Astrocyte (in vitro differentiated cells and primary cell): ENCODE results near the gene CARS1. TPM values are rescaled to one million over a fixed set of nuclear protein-coding genes. Genes with fewer than 3 reads are reported as not detected.

Experiments used
- DNase-seq: peaks from one replicate; pipeline ENCODE4 v3.0.0-alpha.2; 2010; ENCODE audit warnings: low read depth
- FAIRE-seq: peaks from 2 replicates; lab custom pipeline; 2011; peaks lifted over from hg19 to GRCh38; lab: Jason Lieb, UNC
- H2AFZ ChIP-seq: 2 replicates; pipeline ENCODE4 v1.6.0; 2012; ENCODE audit warnings: low read depth, low read length, inconsistent platforms
- H3K27ac ChIP-seq: 2 replicates; pipeline ENCODE4 v1.5.1; 2011; ENCODE audit warnings: low read depth, low read length, inconsistent platforms
- H3K27me3 ChIP-seq: 2 replicates; pipeline ENCODE4 v1.6.0; 2011; ENCODE audit warnings: low read length, inconsistent platforms; ENCODE audit not compliant: insufficient read depth
- H3K36me3 ChIP-seq: 2 replicates; pipeline ENCODE4 v1.5.1; 2011; ENCODE audit warnings: low read length, inconsistent platforms; ENCODE audit not compliant: insufficient read depth
- H3K4me1 ChIP-seq: 2 replicates; pipeline ENCODE4 v1.5.1; 2011; ENCODE audit warnings: low read length, inconsistent platforms; ENCODE audit not compliant: insufficient read depth
- H3K4me2 ChIP-seq: 2 replicates; pipeline ENCODE4 v1.6.0; 2012; ENCODE audit warnings: low read length, inconsistent platforms
- H3K4me3 ChIP-seq: 2 replicates; pipeline ENCODE4 v1.5.1; 2011; ENCODE audit warnings: low read depth, mild to moderate bottlenecking, low read length, inconsistent platforms; ENCODE audit not compliant: insufficient read depth
- H3K79me2 ChIP-seq: 2 replicates; pipeline ENCODE4 v1.6.0; 2012; ENCODE audit warnings: mild to moderate bottlenecking, low read length, inconsistent platforms; ENCODE audit not compliant: insufficient read depth
- H3K9ac ChIP-seq: 2 replicates; pipeline ENCODE4 v1.6.0; 2012; ENCODE audit warnings: mild to moderate bottlenecking, low read length, inconsistent platforms
- H3K9me3 ChIP-seq: 2 replicates; pipeline ENCODE4 v1.5.1; 2012; ENCODE audit warnings: low read depth, mild to moderate bottlenecking, low read length, inconsistent platforms; ENCODE audit not compliant: insufficient read depth
- H4K20me1 ChIP-seq: 2 replicates; pipeline ENCODE4 v1.6.0; 2012; ENCODE audit warnings: low read length, inconsistent platforms; ENCODE audit not compliant: insufficient read depth
- H3K27ac Mint-ChIP-seq: one replicate; pipeline ENCODE4 v1.8.0; 2021; ENCODE audit warnings: mild to moderate bottlenecking, mixed read lengths; ENCODE audit not compliant: unreplicated experiment
- H3K27me3 Mint-ChIP-seq: one replicate; pipeline ENCODE4 v1.8.0; 2021; ENCODE audit warnings: low read depth, mixed read lengths; ENCODE audit not compliant: unreplicated experiment
- H3K36me3 Mint-ChIP-seq: one replicate; pipeline ENCODE4 v1.8.0; 2021; ENCODE audit warnings: low read depth, mixed read lengths; ENCODE audit not compliant: unreplicated experiment
- H3K4me1 Mint-ChIP-seq: one replicate; pipeline ENCODE4 v1.8.0; 2021; ENCODE audit warnings: low read depth, mixed read lengths; ENCODE audit not compliant: unreplicated experiment
- H3K4me3 Mint-ChIP-seq: one replicate; pipeline ENCODE4 v1.8.0; 2021; ENCODE audit warnings: mild to moderate bottlenecking, moderate library complexity, mixed read lengths; ENCODE audit not compliant: unreplicated experiment
- H3K9me3 Mint-ChIP-seq: one replicate; pipeline ENCODE4 v1.8.0; 2021; ENCODE audit warnings: mild to moderate bottlenecking, mixed read lengths; ENCODE audit not compliant: unreplicated experiment
- CTCF ChIP-seq: IDR thresholded peaks from 2 replicates; pipeline ENCODE4 v1.5.1; 2011; ENCODE audit warnings: low read depth, mild to moderate bottlenecking, inconsistent platforms, low read length, moderate library complexity; ENCODE audit not compliant: insufficient read depth
- EZH2 ChIP-seq: IDR thresholded peaks from 2 replicates; pipeline ENCODE4 v1.6.1; 2012; ENCODE audit warnings: mild to moderate bottlenecking, low read length, inconsistent platforms; ENCODE audit not compliant: insufficient read depth
- total RNA-seq: library from RNA; stranded (reverse); gene quantifications from 2 replicates; pipeline ENCODE4 v1.2.1, GENCODE V29; 2021

CARS1 gene
- total RNA-seq, 1 donor from 2014 or later, result 123 TPM

- no peak for TF ChIP-seq EZH2
- no peak for TF ChIP-seq CTCF
- no peak overlapping the region for H3K27ac Mint-ChIP-seq
These were observed 48.0 kb upstream of the CARS1 start for GRCh38 chr11:3104961-3105790.

GRCh38 chr11:3104051-3104714, 47.0 kb upstream of the CARS1 start:
- TF ChIP-seq EZH2 (no peak), CTCF (no peak)

More at GRCh38 chr11:3104961-3105790, 48.0 kb upstream of the CARS1 start:
- H3K36me3 ChIP-seq, result no peaks in the 10 kb centered on the region
- Mint-ChIP-seq H3K36me3 (peaks cover 8% of the 10 kb centered on the region), H3K4me1 (no peaks in the 10 kb centered on the region), H3K4me3 (no peak overlapping the region), H3K9me3 (no peaks in the 10 kb centered on the region), H3K27me3 (peaks cover 3% of the 10 kb centered on the region)
- H2AFZ ChIP-seq, result no peak overlapping the region
- no peak overlapping the region for H3K4me3 ChIP-seq
- H3K9ac ChIP-seq, result no peak overlapping the region
- no peaks in the 10 kb centered on the region for H3K27me3 ChIP-seq
- no peaks in the 10 kb centered on the region for H3K79me2 ChIP-seq
- no peak overlapping the region for H3K4me2 ChIP-seq
- no peaks in the 10 kb centered on the region for H4K20me1 ChIP-seq
- DNase-seq (no peak), FAIRE-seq (no peak)
- no peaks in the 10 kb centered on the region for H3K4me1 ChIP-seq
- H3K27ac ChIP-seq, result no peak overlapping the region
- H3K9me3 ChIP-seq, result no peaks in the 10 kb centered on the region

More at GRCh38 chr11:3104051-3104714, 47.0 kb upstream of the CARS1 start:
- H3K9ac ChIP-seq, result no peak overlapping the region
- H3K4me2 ChIP-seq, result no peak overlapping the region
- H3K27me3 ChIP-seq, result no peaks in the 10 kb centered on the region
- DNase-seq (no peak), FAIRE-seq (no peak)
- Mint-ChIP-seq H3K4me1 (no peaks in the 10 kb centered on the region), H3K36me3 (peaks cover 13% of the 10 kb centered on the region), H3K9me3 (no peaks in the 10 kb centered on the region), H3K4me3 (no peak overlapping the region), H3K27ac (no peak overlapping the region), H3K27me3 (peaks cover 3% of the 10 kb centered on the region)
- no peak overlapping the region for H3K27ac ChIP-seq
- no peaks in the 10 kb centered on the region for H3K79me2 ChIP-seq
- H3K36me3 ChIP-seq, result peaks cover 2% of the 10 kb centered on the region
- no peaks in the 10 kb centered on the region for H3K9me3 ChIP-seq
- no peak overlapping the region for H2AFZ ChIP-seq
- H3K4me1 ChIP-seq, result no peaks in the 10 kb centered on the region
- no peaks in the 10 kb centered on the region for H4K20me1 ChIP-seq
- no peak overlapping the region for H3K4me3 ChIP-seq
